ENCODE measurements around the gene SLC22A2. TPM values are rescaled to one million over a fixed set of nuclear protein-coding genes. Genes with fewer than 3 reads are reported as not detected.

SLC22A2 gene
- total RNA-seq, 1 donor from 2014 or later, result not detected

GRCh38 chr6:160269023-160269521, 10.5 kb upstream of the SLC22A2 start:
- H3K4me1 ChIP-seq (ENCODE audit: insufficient read depth, low read length), result no peaks in the 10 kb centered on the region
- DNase-seq (ENCODE audit: low read depth), result no peak
- no peak for FAIRE-seq

DNA sequence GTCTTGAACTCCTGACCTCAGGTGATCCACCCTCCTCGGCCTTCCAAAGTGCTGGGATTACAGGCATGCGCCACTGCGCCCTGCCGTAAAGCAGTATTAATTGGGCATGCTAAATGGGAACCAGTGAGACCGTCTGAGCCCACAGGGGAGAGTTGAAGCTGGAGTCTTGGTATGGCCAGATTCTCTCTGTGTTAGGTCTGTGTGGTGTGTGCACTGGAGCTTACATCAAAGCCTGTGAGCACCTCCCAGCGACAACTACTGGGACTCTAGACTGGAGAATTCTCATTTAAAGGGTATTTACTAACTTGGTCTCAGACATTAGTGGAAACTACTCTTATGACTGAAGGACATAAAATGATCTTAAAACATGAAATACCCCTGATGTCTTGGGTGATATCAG, 8.5 kb upstream of the SLC22A2 start:
- H2AFZ ChIP-seq (ENCODE audit: low read depth, low read length), result no peak overlapping the region
- Mint-ChIP-seq H3K36me3 (ENCODE audit: low read depth, unreplicated experiment) (no peaks in the 10 kb centered on the region), H3K4me3 (ENCODE audit: unreplicated experiment) (no peak overlapping the region), H3K9me3 (ENCODE audit: unreplicated experiment) (peaks cover 2% of the 10 kb centered on the region), H3K27me3 (ENCODE audit: low read depth, unreplicated experiment) (peaks cover 25% of the 10 kb centered on the region), H3K27ac (ENCODE audit: unreplicated experiment) (no peak overlapping the region), H3K4me1 (ENCODE audit: low read depth, unreplicated experiment) (no peaks in the 10 kb centered on the region)
- no peak overlapping the region for H3K4me3 ChIP-seq (ENCODE audit: insufficient read depth, low read depth, low read length)
- H3K36me3 ChIP-seq (ENCODE audit: insufficient read depth, low read length), result no peaks in the 10 kb centered on the region
- H3K27ac ChIP-seq (ENCODE audit: low read depth, low read length), result no peak overlapping the region
- no peaks in the 10 kb centered on the region for H3K4me1 ChIP-seq (ENCODE audit: insufficient read depth, low read length)
- DNase-seq (ENCODE audit: low read depth) (no peak), FAIRE-seq (no peak)
- H3K4me2 ChIP-seq (ENCODE audit: low read length), result no peak overlapping the region
- H4K20me1 ChIP-seq (ENCODE audit: insufficient read depth, low read length), result no peaks in the 10 kb centered on the region
- H3K9ac ChIP-seq (ENCODE audit: low read length), result no peak overlapping the region
- H3K79me2 ChIP-seq (ENCODE audit: insufficient read depth, low read length), result no peaks in the 10 kb centered on the region
- H3K9me3 ChIP-seq (ENCODE audit: insufficient read depth, low read depth, low read length), result no peaks in the 10 kb centered on the region
- TF ChIP-seq EZH2 (IDR thresholded peaks at IDR 0.05; ENCODE audit: insufficient read depth, low read length), result no peak
- TF ChIP-seq, protein P1, sequence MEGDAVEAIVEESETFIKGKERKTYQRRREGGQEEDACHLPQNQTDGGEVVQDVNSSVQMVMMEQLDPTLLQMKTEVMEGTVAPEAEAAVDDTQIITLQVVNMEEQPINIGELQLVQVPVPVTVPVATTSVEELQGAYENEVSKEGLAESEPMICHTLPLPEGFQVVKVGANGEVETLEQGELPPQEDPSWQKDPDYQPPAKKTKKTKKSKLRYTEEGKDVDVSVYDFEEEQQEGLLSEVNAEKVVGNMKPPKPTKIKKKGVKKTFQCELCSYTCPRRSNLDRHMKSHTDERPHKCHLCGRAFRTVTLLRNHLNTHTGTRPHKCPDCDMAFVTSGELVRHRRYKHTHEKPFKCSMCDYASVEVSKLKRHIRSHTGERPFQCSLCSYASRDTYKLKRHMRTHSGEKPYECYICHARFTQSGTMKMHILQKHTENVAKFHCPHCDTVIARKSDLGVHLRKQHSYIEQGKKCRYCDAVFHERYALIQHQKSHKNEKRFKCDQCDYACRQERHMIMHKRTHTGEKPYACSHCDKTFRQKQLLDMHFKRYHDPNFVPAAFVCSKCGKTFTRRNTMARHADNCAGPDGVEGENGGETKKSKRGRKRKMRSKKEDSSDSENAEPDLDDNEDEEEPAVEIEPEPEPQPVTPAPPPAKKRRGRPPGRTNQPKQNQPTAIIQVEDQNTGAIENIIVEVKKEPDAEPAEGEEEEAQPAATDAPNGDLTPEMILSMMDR (IDR thresholded peaks at IDR 0.05; ENCODE audit: insufficient read depth, low read depth, low read length), result no peak
- H3K27me3 ChIP-seq (ENCODE audit: insufficient read depth, low read length), result no peaks in the 10 kb centered on the region

More at GRCh38 chr6:160269023-160269521, 10.5 kb upstream of the SLC22A2 start:
- Mint-ChIP-seq H3K36me3 (ENCODE audit: low read depth, unreplicated experiment) (no peaks in the 10 kb centered on the region), H3K27me3 (ENCODE audit: low read depth, unreplicated experiment) (peaks cover 19% of the 10 kb centered on the region), H3K4me1 (ENCODE audit: low read depth, unreplicated experiment) (no peaks in the 10 kb centered on the region), H3K27ac (ENCODE audit: unreplicated experiment) (no peak overlapping the region), H3K4me3 (ENCODE audit: unreplicated experiment) (no peak overlapping the region), H3K9me3 (ENCODE audit: unreplicated experiment) (peaks cover 2% of the 10 kb centered on the region)
- Histone ChIP-seq H3K36me3 (ENCODE audit: insufficient read depth, low read length) (no peaks in the 10 kb centered on the region), H2AFZ (ENCODE audit: low read depth, low read length) (no peak overlapping the region), H3K4me2 (ENCODE audit: low read length) (no peak overlapping the region), H3K27me3 (ENCODE audit: insufficient read depth, low read length) (no peaks in the 10 kb centered on the region), H3K79me2 (ENCODE audit: insufficient read depth, low read length) (no peaks in the 10 kb centered on the region), H3K27ac (ENCODE audit: low read depth, low read length) (no peak overlapping the region), H3K9me3 (ENCODE audit: insufficient read depth, low read depth, low read length) (no peaks in the 10 kb centered on the region), H3K4me3 (ENCODE audit: insufficient read depth, low read depth, low read length) (no peak overlapping the region), H4K20me1 (ENCODE audit: insufficient read depth, low read length) (no peaks in the 10 kb centered on the region), H3K9ac (ENCODE audit: low read length) (no peak overlapping the region)
- no peak for TF ChIP-seq EZH2 (IDR thresholded peaks at IDR 0.05; ENCODE audit: insufficient read depth, low read length)
- TF ChIP-seq, protein P1 (IDR thresholded peaks at IDR 0.05; ENCODE audit: insufficient read depth, low read depth, low read length), result no peak

DNA sequence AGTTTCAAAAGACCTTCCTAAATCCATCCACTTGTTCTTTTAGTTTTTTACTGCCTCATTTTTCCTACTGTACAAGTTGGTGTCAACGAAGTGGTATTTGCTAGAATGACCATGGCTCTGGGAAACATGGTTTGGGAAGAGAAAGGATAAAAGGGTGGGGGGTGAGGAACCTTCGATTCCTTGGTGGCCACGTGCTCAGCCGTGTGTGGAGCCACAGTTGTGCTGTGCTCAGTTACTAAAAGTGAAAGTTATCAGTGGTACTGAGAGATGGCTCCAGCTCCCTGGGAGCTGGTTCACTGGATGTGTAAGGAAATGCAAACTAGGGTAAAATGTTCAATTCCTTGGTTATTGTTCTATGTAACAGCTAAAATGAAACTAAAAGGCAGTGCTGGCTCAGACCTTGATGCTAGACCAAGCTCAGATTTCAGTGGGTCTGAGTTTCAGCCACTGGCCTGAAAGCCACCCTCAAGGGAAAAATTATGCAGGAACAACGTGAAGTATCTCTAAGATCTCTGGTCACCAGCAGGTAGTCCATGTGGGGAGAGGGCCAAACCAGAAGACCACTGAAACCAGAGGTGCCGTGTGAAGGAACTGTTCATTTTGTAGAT, 7.4 kb upstream of the SLC22A2 start:
- H2AFZ ChIP-seq (ENCODE audit: low read depth, low read length), result no peak overlapping the region
- H3K36me3 Mint-ChIP-seq (ENCODE audit: low read depth, unreplicated experiment), result no peaks in the 10 kb centered on the region
- no peaks in the 10 kb centered on the region for H3K9me3 Mint-ChIP-seq (ENCODE audit: unreplicated experiment)
- peaks cover under 1% of the 10 kb centered on the region for H3K4me1 Mint-ChIP-seq (ENCODE audit: low read depth, unreplicated experiment)
- no peak for FAIRE-seq
- no peaks in the 10 kb centered on the region for H3K4me1 ChIP-seq (ENCODE audit: insufficient read depth, low read length)
- H3K4me3 ChIP-seq (ENCODE audit: insufficient read depth, low read depth, low read length), result no peak overlapping the region
- H3K9me3 ChIP-seq (ENCODE audit: insufficient read depth, low read depth, low read length), result no peaks in the 10 kb centered on the region
- H3K9ac ChIP-seq (ENCODE audit: low read length), result no peak overlapping the region
- H3K36me3 ChIP-seq (ENCODE audit: insufficient read depth, low read length), result no peaks in the 10 kb centered on the region
- TF ChIP-seq, protein P1 (IDR thresholded peaks at IDR 0.05; ENCODE audit: insufficient read depth, low read depth, low read length), result no peak
- TF ChIP-seq EZH2 (IDR thresholded peaks at IDR 0.05; ENCODE audit: insufficient read depth, low read length), result no peak
- no peaks in the 10 kb centered on the region for H3K79me2 ChIP-seq (ENCODE audit: insufficient read depth, low read length)
- H4K20me1 ChIP-seq (ENCODE audit: insufficient read depth, low read length), result no peaks in the 10 kb centered on the region
- DNase-seq (ENCODE audit: low read depth), result no peak
- peaks cover 29% of the 10 kb centered on the region for H3K27me3 Mint-ChIP-seq (ENCODE audit: low read depth, unreplicated experiment)
- no peaks in the 10 kb centered on the region for H3K27me3 ChIP-seq (ENCODE audit: insufficient read depth, low read length)
- H3K4me2 ChIP-seq (ENCODE audit: low read length), result no peak overlapping the region
- H3K4me3 Mint-ChIP-seq (ENCODE audit: unreplicated experiment), result no peak overlapping the region
- no peak overlapping the region for H3K27ac ChIP-seq (ENCODE audit: low read depth, low read length)
- H3K27ac Mint-ChIP-seq (ENCODE audit: unreplicated experiment), result no peak overlapping the region

Measured in astrocyte (in vitro differentiated cells and primary cell).